ENCODE data around the gene TLL1. TPM values are rescaled to one million over a fixed set of nuclear protein-coding genes. Genes with fewer than 3 reads are reported as not detected.

The TLL1 gene
- total and polyA plus RNA-seq, 9 donors = 1.1 to 3.9 (median 2.6) TPM

DNA sequence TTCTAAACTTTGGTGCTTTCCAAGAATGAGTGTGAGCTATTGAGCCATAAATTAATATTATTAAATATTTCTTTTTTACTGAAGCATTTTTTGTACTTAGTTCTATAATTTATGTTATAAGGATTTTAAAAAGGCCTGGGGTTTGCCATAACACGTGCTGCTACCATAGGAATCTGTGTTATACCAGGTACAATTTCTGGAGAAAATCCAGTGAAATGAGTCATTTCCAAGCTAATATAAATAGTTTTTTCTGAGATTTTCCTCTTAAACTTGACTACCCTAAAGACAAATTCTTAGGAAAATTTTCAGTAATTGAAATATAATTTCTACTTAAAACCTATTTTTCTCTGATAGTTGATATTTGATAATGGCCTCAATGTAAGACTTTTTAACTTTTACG is 130.8 kb downstream of the TLL1 start:
- H3K27me3 ChIP-seq (ENCODE audit: control insufficient read depth, insufficient read depth, low read length) = no peaks in the 10 kb centered on the region
- WGBS (ENCODE audit: insufficient coverage) = no CpG with 5 or more reads among the region's 2 CpGs
- no peak overlapping the region for H3K4me3 ChIP-seq (ENCODE audit: low read length)
- H3K36me3 ChIP-seq (ENCODE audit: control insufficient read depth, insufficient read depth, low read length) = no peaks in the 10 kb centered on the region
- DNase-seq = no peak
- H3K4me1 ChIP-seq (ENCODE audit: control insufficient read depth, insufficient read depth, low read length) = no peaks in the 10 kb centered on the region
- H3K27ac ChIP-seq (ENCODE audit: low read length) = no peak overlapping the region
- H3K9me3 ChIP-seq (replicated peaks; ENCODE audit: control insufficient read depth, low read depth, low read length) = no peaks in the 10 kb centered on the region

DNA sequence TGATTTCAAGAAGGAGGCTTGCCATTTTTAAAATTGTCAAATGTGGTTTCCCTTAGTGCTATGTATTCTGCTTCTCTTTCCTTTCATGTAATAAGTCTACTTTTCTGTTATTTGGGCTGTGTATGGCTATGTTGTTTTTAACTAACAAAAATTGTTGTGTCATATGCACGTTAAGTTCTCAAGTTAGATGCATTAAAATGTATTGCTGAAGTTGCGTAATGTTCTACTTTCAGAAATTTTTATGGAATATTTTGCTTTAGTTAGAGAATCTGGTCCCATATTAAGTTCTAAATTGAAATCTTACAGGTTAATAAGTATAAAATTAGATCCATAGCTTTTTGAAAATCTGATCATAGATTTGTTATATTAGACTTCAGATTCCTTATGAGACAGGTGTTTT is 133.2 kb downstream of the TLL1 start:
- no peaks in the 10 kb centered on the region for H3K36me3 ChIP-seq (ENCODE audit: control insufficient read depth, insufficient read depth, low read length)
- H3K27ac ChIP-seq (ENCODE audit: low read length) = no peak overlapping the region
- no peak for DNase-seq
- H3K4me3 ChIP-seq (ENCODE audit: low read length) = no peak overlapping the region
- H3K9me3 ChIP-seq (replicated peaks; ENCODE audit: control insufficient read depth, low read depth, low read length) = no peaks in the 10 kb centered on the region
- H3K4me1 ChIP-seq (ENCODE audit: control insufficient read depth, insufficient read depth, low read length) = no peaks in the 10 kb centered on the region
- no CpG with 5 or more reads among the region's 2 CpGs for WGBS (ENCODE audit: insufficient coverage)
- H3K27me3 ChIP-seq (ENCODE audit: control insufficient read depth, insufficient read depth, low read length) = no peaks in the 10 kb centered on the region

DNA sequence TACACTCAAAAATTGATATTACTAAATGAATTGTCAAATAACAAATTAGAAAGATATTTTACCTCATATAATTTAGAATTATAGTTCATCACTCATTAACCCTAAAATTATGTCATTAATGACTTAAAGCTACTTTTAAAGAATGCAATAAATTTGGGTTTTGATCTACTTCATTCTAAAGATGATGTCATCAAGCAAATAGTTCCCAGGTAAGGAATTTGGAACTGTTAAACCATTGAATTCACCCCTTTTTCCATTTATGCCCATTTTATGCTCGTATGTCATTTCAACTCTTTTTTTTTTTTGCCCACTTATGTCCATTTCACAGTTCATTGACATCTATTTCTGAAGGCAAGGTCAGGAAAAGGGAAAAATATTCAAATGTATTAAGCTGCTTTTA is 135.5 kb downstream of the TLL1 start:
- Histone ChIP-seq H3K4me3 (ENCODE audit: low read length) (no peak overlapping the region), H3K27ac (ENCODE audit: low read length) (no peak overlapping the region), H3K9me3 (replicated peaks; ENCODE audit: control insufficient read depth, low read depth, low read length) (no peaks in the 10 kb centered on the region), H3K4me1 (ENCODE audit: control insufficient read depth, insufficient read depth, low read length) (no peaks in the 10 kb centered on the region), H3K27me3 (ENCODE audit: control insufficient read depth, insufficient read depth, low read length) (no peaks in the 10 kb centered on the region), H3K36me3 (ENCODE audit: control insufficient read depth, insufficient read depth, low read length) (no peaks in the 10 kb centered on the region)
- no peak for DNase-seq
- no CpG with 5 or more reads among the region's 1 CpG for WGBS (ENCODE audit: insufficient coverage)

DNA sequence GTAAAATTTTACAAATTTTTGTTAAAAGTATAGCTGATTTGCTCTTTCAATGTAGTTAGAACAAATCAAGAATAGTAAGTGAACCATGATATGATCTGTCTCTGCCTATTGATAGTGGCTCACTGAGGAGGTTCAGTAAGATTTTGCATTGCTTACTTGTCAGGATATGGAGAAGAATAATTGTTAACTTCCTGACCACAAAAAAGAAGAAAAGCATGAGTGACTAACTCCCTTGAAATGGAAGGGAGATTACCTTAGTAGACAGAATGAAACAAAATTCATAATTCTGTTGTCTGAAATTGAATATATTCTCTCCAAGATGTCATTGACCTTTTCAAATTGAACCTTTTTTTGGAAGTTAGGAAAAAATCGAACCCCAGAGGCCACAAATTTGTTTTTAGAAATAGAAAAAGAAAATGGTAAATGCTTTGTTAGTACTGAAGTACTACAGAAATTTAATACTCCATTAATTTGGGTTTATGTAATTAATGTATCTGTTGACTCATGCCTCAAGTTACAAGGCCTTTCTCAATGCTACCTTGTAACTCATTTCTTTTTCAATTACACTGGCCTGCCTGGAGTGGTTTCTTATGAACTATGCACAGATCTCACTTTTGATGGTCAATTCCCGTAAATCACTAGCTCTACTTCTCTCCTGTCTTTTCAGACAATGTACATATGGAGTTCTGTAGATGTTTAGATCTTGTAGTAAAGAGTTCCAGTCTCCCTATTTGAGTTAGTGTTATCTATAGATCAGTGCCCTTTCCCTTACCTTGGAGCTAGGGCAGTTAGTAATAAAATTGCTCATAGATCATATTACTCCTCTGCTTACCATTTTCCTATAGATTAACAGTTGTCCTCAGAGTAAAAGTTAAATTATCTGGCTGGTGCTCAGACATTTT is 139.3 kb downstream of the TLL1 start:
- Histone ChIP-seq H3K27ac (ENCODE audit: low read length) (no peak overlapping the region), H3K36me3 (ENCODE audit: control insufficient read depth, insufficient read depth, low read length) (no peaks in the 10 kb centered on the region), H3K4me3 (ENCODE audit: low read length) (no peak overlapping the region), H3K4me1 (ENCODE audit: control insufficient read depth, insufficient read depth, low read length) (no peaks in the 10 kb centered on the region), H3K27me3 (ENCODE audit: control insufficient read depth, insufficient read depth, low read length) (no peaks in the 10 kb centered on the region), H3K9me3 (replicated peaks; ENCODE audit: control insufficient read depth, low read depth, low read length) (no peaks in the 10 kb centered on the region)
- DNase-seq = no peak
- WGBS (ENCODE audit: insufficient coverage) = no CpG with 5 or more reads among the region's 2 CpGs

DNA sequence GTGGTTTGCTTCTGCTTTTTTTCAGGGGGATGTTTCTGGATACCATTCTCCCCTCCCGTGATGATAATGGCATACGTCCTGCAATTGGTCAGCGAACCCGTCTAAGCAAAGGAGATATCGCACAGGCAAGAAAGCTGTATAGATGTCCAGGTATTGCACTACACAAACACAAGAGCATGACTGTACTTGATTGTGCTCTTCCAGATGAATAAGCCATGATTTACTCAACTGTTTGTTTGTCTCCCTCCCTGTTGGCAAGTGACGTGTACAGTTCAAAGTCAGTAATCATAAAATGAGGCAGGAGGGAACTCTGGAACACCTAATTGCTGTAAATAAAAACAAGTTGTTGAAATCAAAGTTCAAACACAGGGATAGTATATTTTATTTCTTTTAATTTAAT is 141.4 kb downstream of the TLL1 start:
- no peak overlapping the region for H3K4me3 ChIP-seq (ENCODE audit: low read length)
- DNase-seq = no peak
- no peaks in the 10 kb centered on the region for H3K9me3 ChIP-seq (replicated peaks; ENCODE audit: control insufficient read depth, low read depth, low read length)
- H3K36me3 ChIP-seq (ENCODE audit: control insufficient read depth, insufficient read depth, low read length) = no peaks in the 10 kb centered on the region
- 100% methylated on average over 2 of the region's 6 CpGs for WGBS (ENCODE audit: insufficient coverage)
- no peaks in the 10 kb centered on the region for H3K27me3 ChIP-seq (ENCODE audit: control insufficient read depth, insufficient read depth, low read length)
- H3K27ac ChIP-seq (ENCODE audit: low read length) = no peak overlapping the region
- H3K4me1 ChIP-seq (ENCODE audit: control insufficient read depth, insufficient read depth, low read length) = no peaks in the 10 kb centered on the region

DNA sequence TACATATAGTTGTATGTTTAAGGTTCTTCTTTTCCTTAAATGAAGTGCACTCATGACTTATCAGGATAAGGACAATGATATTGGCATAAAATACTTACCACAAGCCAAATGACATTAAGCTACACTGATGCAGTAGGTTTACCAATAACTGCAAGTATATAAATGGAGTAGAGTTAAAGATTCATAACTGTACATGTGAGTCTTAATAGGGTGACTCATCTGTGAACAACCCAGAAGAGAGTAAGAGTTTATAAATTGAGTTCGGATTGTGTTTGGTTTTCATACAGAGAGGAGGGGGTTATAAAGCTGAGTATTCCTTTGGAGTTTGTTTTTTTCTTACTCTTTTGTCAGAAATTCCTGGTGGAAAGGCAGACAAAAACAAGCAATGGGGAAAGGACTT is 144.8 kb downstream of the TLL1 start:
- Histone ChIP-seq H3K4me3 (ENCODE audit: low read length) (no peak overlapping the region), H3K9me3 (replicated peaks; ENCODE audit: control insufficient read depth, low read depth, low read length) (no peaks in the 10 kb centered on the region), H3K4me1 (ENCODE audit: control insufficient read depth, insufficient read depth, low read length) (no peaks in the 10 kb centered on the region), H3K27me3 (ENCODE audit: control insufficient read depth, insufficient read depth, low read length) (no peaks in the 10 kb centered on the region), H3K36me3 (ENCODE audit: control insufficient read depth, insufficient read depth, low read length) (no peaks in the 10 kb centered on the region), H3K27ac (ENCODE audit: low read length) (no peak overlapping the region)
- no CpG with 5 or more reads among the region's 1 CpG for WGBS (ENCODE audit: insufficient coverage)
- no peak for DNase-seq

DNA sequence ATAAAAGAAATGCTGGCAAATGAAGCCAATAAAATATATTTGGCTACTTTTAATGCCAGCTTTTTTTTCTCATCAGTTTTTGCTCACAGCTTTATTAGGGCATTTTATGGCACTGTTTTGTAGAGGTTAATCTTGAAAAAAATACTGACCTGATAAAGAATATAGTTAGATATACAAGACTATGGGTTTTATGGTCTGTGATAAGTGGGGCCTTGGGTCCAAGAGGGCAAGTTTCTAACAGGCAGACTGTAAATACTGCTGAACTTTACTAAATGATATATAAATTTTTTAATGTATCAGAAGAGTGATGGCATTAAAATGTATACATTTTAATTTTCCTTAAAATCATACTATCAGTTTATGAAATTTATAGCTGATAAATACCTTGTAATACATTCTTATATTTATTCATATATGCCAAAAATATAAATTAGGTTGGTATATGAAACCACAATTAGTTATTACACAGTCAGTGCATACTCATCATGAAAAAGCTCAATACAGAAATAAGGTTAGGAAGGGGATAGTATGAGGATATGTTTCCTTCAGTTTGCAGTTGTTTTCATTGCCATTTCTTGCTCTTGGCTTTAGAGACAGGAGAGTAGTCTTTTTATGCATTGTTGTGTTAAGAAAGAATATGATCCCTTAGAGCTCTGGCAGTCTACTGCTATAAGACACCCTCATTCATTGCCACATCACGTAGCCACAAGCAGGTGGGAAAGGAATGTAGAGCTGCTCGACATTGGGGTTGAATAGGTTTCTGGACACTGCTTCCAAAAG is 146.6 kb downstream of the TLL1 start:
- Histone ChIP-seq H3K4me3 (ENCODE audit: low read length) (no peak overlapping the region), H3K9me3 (replicated peaks; ENCODE audit: control insufficient read depth, low read depth, low read length) (no peaks in the 10 kb centered on the region), H3K27ac (ENCODE audit: low read length) (no peak overlapping the region), H3K4me1 (ENCODE audit: control insufficient read depth, insufficient read depth, low read length) (no peaks in the 10 kb centered on the region), H3K27me3 (ENCODE audit: control insufficient read depth, insufficient read depth, low read length) (no peaks in the 10 kb centered on the region), H3K36me3 (ENCODE audit: control insufficient read depth, insufficient read depth, low read length) (no peaks in the 10 kb centered on the region)
- WGBS (ENCODE audit: insufficient coverage) = no CpG with 5 or more reads among the region's 2 CpGs
- no peak for DNase-seq

DNA sequence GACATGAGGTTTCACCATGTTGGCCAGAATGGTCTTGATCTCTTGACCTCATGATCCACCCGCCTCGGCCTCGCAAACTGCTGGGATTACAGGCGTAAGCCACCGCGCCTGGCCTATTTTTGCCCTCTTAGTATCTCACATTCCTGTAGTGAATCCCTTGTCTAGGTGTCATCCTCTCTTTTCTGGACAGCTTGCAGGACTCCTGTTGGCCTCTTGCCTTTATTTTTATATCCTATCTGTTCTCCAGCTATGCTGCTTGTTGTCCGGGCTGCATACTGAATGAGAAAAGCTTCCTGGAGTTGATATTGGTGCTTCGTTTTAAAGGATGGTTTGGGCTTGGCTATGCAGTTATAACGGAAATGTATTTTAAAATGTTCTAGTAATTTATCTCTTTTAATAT is 148.6 kb downstream of the TLL1 start:
- H3K36me3 ChIP-seq (ENCODE audit: control insufficient read depth, insufficient read depth, low read length) = no peaks in the 10 kb centered on the region
- no peaks in the 10 kb centered on the region for H3K9me3 ChIP-seq (replicated peaks; ENCODE audit: control insufficient read depth, low read depth, low read length)
- H3K4me3 ChIP-seq (ENCODE audit: low read length) = no peak overlapping the region
- H3K27me3 ChIP-seq (ENCODE audit: control insufficient read depth, insufficient read depth, low read length) = no peaks in the 10 kb centered on the region
- no peaks in the 10 kb centered on the region for H3K4me1 ChIP-seq (ENCODE audit: control insufficient read depth, insufficient read depth, low read length)
- DNase-seq = no peak
- H3K27ac ChIP-seq (ENCODE audit: low read length) = no peak overlapping the region
- 87% methylated on average over 6 of the region's 9 CpGs for WGBS (ENCODE audit: insufficient coverage)

DNA sequence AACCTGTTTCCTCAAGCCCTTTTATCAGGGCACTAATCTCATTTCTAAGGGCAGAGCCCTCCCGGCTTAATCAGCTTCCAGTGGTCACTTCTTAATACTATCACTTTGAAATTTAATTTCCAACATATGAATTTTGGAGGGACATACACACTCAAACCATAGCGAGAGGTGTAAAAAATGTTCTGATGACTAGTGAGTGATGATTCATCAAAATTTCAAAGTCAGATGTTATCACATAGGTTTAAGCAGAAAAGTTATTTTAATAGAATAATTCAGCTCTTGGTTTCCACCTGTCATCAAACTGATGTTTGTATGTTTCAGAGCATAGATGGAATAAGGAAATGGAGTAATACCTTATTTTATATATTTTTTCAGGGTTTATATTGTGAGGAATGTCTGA is 161.9 kb downstream of the TLL1 start:
- no peak for DNase-seq
- H3K27ac ChIP-seq (ENCODE audit: low read length) = no peak overlapping the region
- no peak overlapping the region for H3K4me3 ChIP-seq (ENCODE audit: low read length)
- no peaks in the 10 kb centered on the region for H3K4me1 ChIP-seq (ENCODE audit: control insufficient read depth, insufficient read depth, low read length)
- H3K9me3 ChIP-seq (replicated peaks; ENCODE audit: control insufficient read depth, low read depth, low read length) = no peaks in the 10 kb centered on the region
- H3K36me3 ChIP-seq (ENCODE audit: control insufficient read depth, insufficient read depth, low read length) = no peaks in the 10 kb centered on the region
- WGBS (ENCODE audit: insufficient coverage) = no CpG with 5 or more reads among the region's 2 CpGs
- no peaks in the 10 kb centered on the region for H3K27me3 ChIP-seq (ENCODE audit: control insufficient read depth, insufficient read depth, low read length)

DNA sequence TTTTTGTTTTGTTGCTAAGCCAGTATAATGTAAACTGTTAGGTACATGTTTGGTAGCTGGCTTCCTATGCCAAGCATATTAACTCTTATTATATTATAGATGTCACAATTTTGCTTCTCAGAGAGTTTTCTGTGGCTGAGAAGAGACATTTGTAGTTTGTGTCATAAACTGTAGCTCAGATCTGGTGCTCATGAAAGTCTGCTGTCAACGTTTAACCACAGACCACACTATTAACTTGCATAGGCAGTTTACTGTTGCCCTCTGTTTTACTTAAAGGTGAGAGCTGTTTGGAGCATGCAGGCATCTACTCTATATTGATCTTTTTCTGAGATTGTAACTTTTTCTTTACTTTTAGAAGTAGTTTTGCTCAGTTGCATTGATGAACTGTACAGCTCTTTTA is 166.8 kb downstream of the TLL1 start:
- no CpG with 5 or more reads among the region's 1 CpG for WGBS (ENCODE audit: insufficient coverage)
- H3K27me3 ChIP-seq (ENCODE audit: control insufficient read depth, insufficient read depth, low read length) = no peaks in the 10 kb centered on the region

More for the DNA sequence above, 166.8 kb downstream of the TLL1 start:
- no peaks in the 10 kb centered on the region for H3K9me3 ChIP-seq (replicated peaks; ENCODE audit: control insufficient read depth, low read depth, low read length)
- no peaks in the 10 kb centered on the region for H3K4me1 ChIP-seq (ENCODE audit: control insufficient read depth, insufficient read depth, low read length)
- H3K27ac ChIP-seq (ENCODE audit: low read length) = no peak overlapping the region
- no peak overlapping the region for H3K4me3 ChIP-seq (ENCODE audit: low read length)
- H3K36me3 ChIP-seq (ENCODE audit: control insufficient read depth, insufficient read depth, low read length) = no peaks in the 10 kb centered on the region
- DNase-seq = no peak
